T-helper 2 cell (primary cell): Measurements from ENCODE around the gene UBXN7.
A peak's percentile ranks its signal among the peaks of the same experiment; 100 is the strongest.
"Not testable (repeated sequence)": the region's sequence is repeated elsewhere in the genome, so short reads cannot be mapped to it uniquely, and the experiment has no call there.

Source experiments
- DNase-seq, 5 experiments: peaks; one replicate each; pipeline versions ENCODE4 v3.0.0 to v3.0.0-alpha.2; 2012 to 2022

The UBXN7 gene

GRCh38 chr3:196351541-196351940 lies 80.7 kb downstream of the UBXN7 start:
- DNase-seq: no peak

GRCh38 chr3:196350067-196350466 lies 82.2 kb downstream of the UBXN7 start:
- DNase-seq: no peak

GRCh38 chr3:196348698-196349097 lies 83.5 kb downstream of the UBXN7 start:
- no peak for DNase-seq

GRCh38 chr3:196344663-196345062 lies 87.6 kb downstream of the UBXN7 start:
- DNase-seq: no peak

GRCh38 chr3:196343917-196344316 lies 88.3 kb downstream of the UBXN7 start:
- not testable (repeated sequence) for DNase-seq

- DNase-seq: no peak
Observed at GRCh38 chr3:196341137-196341536, 91.1 kb downstream of the UBXN7 start.

- DNase-seq: no peak
Observed at GRCh38 chr3:196340466-196340865, 91.8 kb downstream of the UBXN7 start.

GRCh38 chr3:196339493-196340254 lies 92.6 kb downstream of the UBXN7 start:
- no peak for DNase-seq

GRCh38 chr3:196339044-196339443 lies 93.2 kb downstream of the UBXN7 start:
- no peak for DNase-seq

GRCh38 chr3:196336319-196337145 lies 95.7 kb downstream of the UBXN7 start:
- no peak for DNase-seq

- DNase-seq: no peak
Observed at GRCh38 chr3:196335503-196335948, 96.7 kb downstream of the UBXN7 start.

- DNase-seq: no peak
Observed at GRCh38 chr3:196334982-196335381, 97.2 kb downstream of the UBXN7 start.

GRCh38 chr3:196332168-196332567 lies 100.1 kb downstream of the UBXN7 start:
- DNase-seq: no peak

GRCh38 chr3:196327405-196327804 lies 104.8 kb downstream of the UBXN7 start:
- DNase-seq: no peak

- DNase-seq: no peak
Observed at GRCh38 chr3:196326936-196327335, 105.3 kb downstream of the UBXN7 start.

GRCh38 chr3:196323691-196324090 lies 108.5 kb downstream of the UBXN7 start:
- DNase-seq: no peak

- DNase-seq: no peak
Observed at GRCh38 chr3:196323016-196323415, 109.2 kb downstream of the UBXN7 start.

- no peak for DNase-seq
Observed at GRCh38 chr3:196321162-196321561, 111.1 kb downstream of the UBXN7 start.

- no peak for DNase-seq
Observed at GRCh38 chr3:196320137-196320536, 112.1 kb downstream of the UBXN7 start.

GRCh38 chr3:196317687-196318467 lies 114.3 kb downstream of the UBXN7 start, which contains the start of gene DYNLT2B:
TSS of gene DYNLT2B (minus strand) at chr3:196318240. CDS start at chr3:196318152, 88 bp downstream.
- DNase-seq: peak; percentile 77 to 96 (median 83)

- peak in 1 of 5 experiments; percentile 55 for DNase-seq
Observed at GRCh38 chr3:196316799-196317686, 115.2 kb downstream of the UBXN7 start.

GRCh38 chr3:196315821-196316220 lies 116.4 kb downstream of the UBXN7 start:
- DNase-seq: no peak
